Panc1 (cell line): ENCODE data around the gene TGDS. TPM values are rescaled to one million over a fixed set of nuclear protein-coding genes. Genes with fewer than 3 reads are reported as not detected.

Source experiments
- ATAC-seq: fragments of 200-7000 bp; cut with Tn5 transposase; 2 replicates; pipeline ENCODE4 v1.9.1; 2020; ENCODE audit warnings: mild to moderate bottlenecking, moderate library complexity
- BruUV-seq: library from RNA; stranded (reverse); fragments of 400-500 nt; replicated peaks from 2 replicates; lab custom pipeline; 2021; lab: Mats Ljungman, UMichigan
- CTCF ChIA-PET: fragments of 300-600 bp; sonication (Branson Sonifier 250); formaldehyde crosslinking; loops from one replicate; lab custom pipeline; 2022; ENCODE audit warnings: antibody characterized with exemption; lab: Charles Lee
- POLR2A ChIA-PET: fragments of 300-600 bp; sonication (Branson Sonifier 250); formaldehyde crosslinking; loops from one replicate; lab custom pipeline; 2022; ENCODE audit warnings: antibody characterized with exemption; lab: Charles Lee
- DNase-seq: peaks from one replicate; pipeline ENCODE4 v3.0.0-alpha.2; 2010; ENCODE audit warnings: low read depth, low spot score
- H3K27ac ChIP-seq: 2 replicates; pipeline ENCODE4 v1.5.1; 2011; ENCODE audit warnings: mild to moderate bottlenecking, low read length, inconsistent platforms
- H3K27me3 ChIP-seq: fragments of 200-500 bp; sonication (Bioruptor generic); 2 replicates; pipeline ENCODE4 v1.6.0; 2014; ENCODE audit warnings: low read length, inconsistent platforms; ENCODE audit not compliant: control insufficient read depth, insufficient read depth
- H3K36me3 ChIP-seq: fragments of 200-500 bp; sonication (Bioruptor generic); 2 replicates; pipeline ENCODE4 v1.5.1; 2014; ENCODE audit warnings: inconsistent platforms, mild to moderate bottlenecking, low read length, moderate library complexity; ENCODE audit not compliant: control insufficient read depth, insufficient read depth
- H3K4me1 ChIP-seq: 2 replicates; pipeline ENCODE4 v1.5.1; 2011; ENCODE audit warnings: inconsistent platforms, mild to moderate bottlenecking, low read length, moderate library complexity; ENCODE audit not compliant: control insufficient read depth, insufficient read depth
- H3K4me3 ChIP-seq, 2 experiments: 2 replicates each; pipeline ENCODE4 v1.5.1; 2011 to 2012; ENCODE audit warnings: low read depth in 2 of 2, low read length in 2 of 2, mild to moderate bottlenecking in 2 of 2, inconsistent platforms in 1 of 2, moderate library complexity in 1 of 2
- H3K9me3 ChIP-seq: fragments of 200-500 bp; sonication (Bioruptor generic); 2 replicates; pipeline ENCODE4 v1.5.1; 2014; ENCODE audit warnings: low read depth, mild to moderate bottlenecking, inconsistent platforms, low read length, moderate library complexity; ENCODE audit not compliant: control insufficient read depth, insufficient read depth
- CTCF ChIP-seq: fragments of 450-650 bp; IDR thresholded peaks from 2 replicates; pipeline ENCODE4 v1.5.1; 2017; ENCODE audit warnings: mild to moderate bottlenecking
- POLR2AphosphoS5 ChIP-seq: IDR thresholded peaks from 2 replicates; pipeline ENCODE4 v1.6.1; 2012; ENCODE audit warnings: mild to moderate bottlenecking, low read depth, low read length, moderate library complexity
- SIN3A ChIP-seq: IDR thresholded peaks from 2 replicates; pipeline ENCODE4 v1.6.1; 2012; ENCODE audit warnings: low read depth, mild to moderate bottlenecking, low read length, moderate library complexity, borderline replicate concordance; ENCODE audit not compliant: insufficient read depth
- TCF7L2 ChIP-seq: IDR thresholded peaks from 2 replicates; pipeline ENCODE4 v1.6.1; 2011; ENCODE audit warnings: mild to moderate bottlenecking, low read depth, low read length, inconsistent platforms
- in situ Hi-C: cut with HindIII; loops from 2 replicates; pipeline ENCODE4 v1.10.0; 2016; ENCODE audit warnings: low sequenced_read_pairs, low pct_unique_long_range_greater_than_20kb
- intact Hi-C: fragments of 100-400 bp; cut with micrococcal nuclease; formaldehyde crosslinking; loops from one replicate; pipeline ENCODE4 v1.10.0; 2022; ENCODE audit not compliant: unreplicated experiment
- total RNA-seq: library from RNA; stranded (reverse); gene quantifications from one replicate; pipeline ENCODE4 v1.2.1, GENCODE V29; 2021; ENCODE audit not compliant: unreplicated experiment
- TF ChIP-seq, protein P1 (sequence below), 2 experiments: IDR thresholded peaks; 2 replicates each; pipeline ENCODE4 v1.6.1; 2011 to 2012; ENCODE audit warnings: low read depth in 2 of 2, control low read depth in 1 of 2, low read length in 1 of 2, mild to moderate bottlenecking in 1 of 2, moderate library complexity in 1 of 2; ENCODE audit not compliant: insufficient read depth in 1 of 2

TGDS gene
- total RNA-seq, 1 experiment from 2014 or later = 7.9 TPM

GRCh38 chr13:94623316-94623715 lies 27.4 kb upstream of the TGDS start:
- intact Hi-C loops (no loop called here), in situ Hi-C loops (no loop called here)
- ChIA-PET CTCF (no interaction called here), POLR2A (no interaction called here)
- Histone ChIP-seq H3K27ac (no peak overlapping the region), H3K36me3 (peaks cover 16% of the 10 kb centered on the region), H3K4me1 (no peaks in the 10 kb centered on the region), H3K4me3 (no peak overlapping the region), H3K9me3 (no peaks in the 10 kb centered on the region), H3K27me3 (no peaks in the 10 kb centered on the region)
- no peak for ATAC-seq
- TF ChIP-seq, protein P1, sequence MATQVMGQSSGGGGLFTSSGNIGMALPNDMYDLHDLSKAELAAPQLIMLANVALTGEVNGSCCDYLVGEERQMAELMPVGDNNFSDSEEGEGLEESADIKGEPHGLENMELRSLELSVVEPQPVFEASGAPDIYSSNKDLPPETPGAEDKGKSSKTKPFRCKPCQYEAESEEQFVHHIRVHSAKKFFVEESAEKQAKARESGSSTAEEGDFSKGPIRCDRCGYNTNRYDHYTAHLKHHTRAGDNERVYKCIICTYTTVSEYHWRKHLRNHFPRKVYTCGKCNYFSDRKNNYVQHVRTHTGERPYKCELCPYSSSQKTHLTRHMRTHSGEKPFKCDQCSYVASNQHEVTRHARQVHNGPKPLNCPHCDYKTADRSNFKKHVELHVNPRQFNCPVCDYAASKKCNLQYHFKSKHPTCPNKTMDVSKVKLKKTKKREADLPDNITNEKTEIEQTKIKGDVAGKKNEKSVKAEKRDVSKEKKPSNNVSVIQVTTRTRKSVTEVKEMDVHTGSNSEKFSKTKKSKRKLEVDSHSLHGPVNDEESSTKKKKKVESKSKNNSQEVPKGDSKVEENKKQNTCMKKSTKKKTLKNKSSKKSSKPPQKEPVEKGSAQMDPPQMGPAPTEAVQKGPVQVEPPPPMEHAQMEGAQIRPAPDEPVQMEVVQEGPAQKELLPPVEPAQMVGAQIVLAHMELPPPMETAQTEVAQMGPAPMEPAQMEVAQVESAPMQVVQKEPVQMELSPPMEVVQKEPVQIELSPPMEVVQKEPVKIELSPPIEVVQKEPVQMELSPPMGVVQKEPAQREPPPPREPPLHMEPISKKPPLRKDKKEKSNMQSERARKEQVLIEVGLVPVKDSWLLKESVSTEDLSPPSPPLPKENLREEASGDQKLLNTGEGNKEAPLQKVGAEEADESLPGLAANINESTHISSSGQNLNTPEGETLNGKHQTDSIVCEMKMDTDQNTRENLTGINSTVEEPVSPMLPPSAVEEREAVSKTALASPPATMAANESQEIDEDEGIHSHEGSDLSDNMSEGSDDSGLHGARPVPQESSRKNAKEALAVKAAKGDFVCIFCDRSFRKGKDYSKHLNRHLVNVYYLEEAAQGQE (IDR thresholded peaks at IDR 0.05; ENCODE audit: insufficient read depth in 1 of 2, low read depth in 2 of 2, low read length in 1 of 2) = no peak
- TF ChIP-seq POLR2AphosphoS5 (no peak), TCF7L2 (no peak), SIN3A (no peak), CTCF (no peak)
- BruUV-seq = no TSS peak
- DNase-seq = no peak

- Histone ChIP-seq H3K27me3 (no peaks in the 10 kb centered on the region), H3K4me3 (no peak overlapping the region), H3K36me3 (peaks cover 16% of the 10 kb centered on the region), H3K4me1 (no peaks in the 10 kb centered on the region), H3K9me3 (no peaks in the 10 kb centered on the region), H3K27ac (no peak overlapping the region)
- TF ChIP-seq POLR2AphosphoS5 (no peak), SIN3A (no peak), TCF7L2 (no peak), CTCF (no peak)
- TF ChIP-seq, protein P1 (IDR thresholded peaks at IDR 0.05; ENCODE audit: insufficient read depth in 1 of 2, low read depth in 2 of 2, low read length in 1 of 2) = no peak
- ATAC-seq = no peak
- DNase-seq = no peak
- no TSS peak for BruUV-seq
- in situ Hi-C loops (no loop called here), intact Hi-C loops (no loop called here)
- ChIA-PET POLR2A (no interaction called here), CTCF (no interaction called here)
Observed at GRCh38 chr13:94622344-94622743, 26.4 kb upstream of the TGDS start.
